MCF 10A (cell line): Measurements from ENCODE around the gene PCDHGA3. TPM values are rescaled to one million over a fixed set of nuclear protein-coding genes. Genes with fewer than 3 reads are reported as not detected.
"Not testable (repeated sequence)": the region's sequence is repeated elsewhere in the genome, so short reads cannot be mapped to it uniquely, and the experiment has no call there.

ENCODE experiments used
- BruUV-seq: library from RNA; stranded (reverse); fragments of 400-500 nt; replicated peaks from 2 replicates; lab custom pipeline; 2021; lab: Mats Ljungman, UMichigan
- CTCF ChIA-PET: fragments of 300-600 bp; sonication (Branson Sonifier 250); formaldehyde crosslinking; extraction: SDS; loops from one replicate; lab custom pipeline; 2021; ENCODE audit warnings: antibody characterized with exemption, inconsistent platforms; lab: Yijun Ruan, JAX
- POLR2A ChIA-PET: fragments of 300-600, 350-650 bp; sonication (Branson Sonifier 250); formaldehyde crosslinking; extraction: SDS; loops from one replicate; lab custom pipeline; 2020; ENCODE audit warnings: antibody characterized with exemption, inconsistent platforms; lab: Yijun Ruan, JAX
- DNase-seq: peaks from one replicate; pipeline ENCODE4 v3.0.0-alpha.2; 2018; ENCODE audit not compliant: unreplicated experiment
- H3K27ac Mint-ChIP-seq: one replicate; pipeline ENCODE4 v1.8.0; 2022; ENCODE audit warnings: mild to moderate bottlenecking, low read depth, mixed read lengths; ENCODE audit not compliant: unreplicated experiment
- H3K27me3 Mint-ChIP-seq: one replicate; pipeline ENCODE4 v1.8.0; 2022; ENCODE audit warnings: mixed read lengths; ENCODE audit not compliant: insufficient read depth, unreplicated experiment
- H3K36me3 Mint-ChIP-seq: one replicate; pipeline ENCODE4 v1.8.0; 2022; ENCODE audit warnings: mild to moderate bottlenecking, moderate library complexity, mixed read lengths; ENCODE audit not compliant: insufficient read depth, unreplicated experiment
- H3K4me1 Mint-ChIP-seq: one replicate; pipeline ENCODE4 v1.8.0; 2022; ENCODE audit warnings: mixed read lengths; ENCODE audit not compliant: insufficient read depth, unreplicated experiment
- H3K4me3 Mint-ChIP-seq: one replicate; pipeline ENCODE4 v1.8.0; 2022; ENCODE audit warnings: mild to moderate bottlenecking, moderate library complexity, mixed read lengths; ENCODE audit not compliant: unreplicated experiment
- H3K9me3 Mint-ChIP-seq: one replicate; pipeline ENCODE4 v1.8.0; 2022; ENCODE audit warnings: mixed read lengths; ENCODE audit not compliant: unreplicated experiment
- intact Hi-C: fragments of 100-400 bp; cut with micrococcal nuclease; formaldehyde crosslinking; loops from 2 replicates; pipeline ENCODE4 v1.14.1; 2022
- total RNA-seq: library from RNA; stranded (reverse); gene quantifications from 2 replicates; pipeline ENCODE4 v1.2.3, GENCODE V29; 2022
- TF ChIP-seq, protein P1 (sequence below): fragments of 200-600 bp; IDR thresholded peaks from one replicate; pipeline ENCODE4 v1.8.0; 2022; ENCODE audit warnings: antibody characterized with exemption, mild to moderate bottlenecking; ENCODE audit not compliant: unreplicated experiment

The PCDHGA3 gene
- total RNA-seq, 1 experiment from 2014 or later = 0.07 TPM

DNA sequence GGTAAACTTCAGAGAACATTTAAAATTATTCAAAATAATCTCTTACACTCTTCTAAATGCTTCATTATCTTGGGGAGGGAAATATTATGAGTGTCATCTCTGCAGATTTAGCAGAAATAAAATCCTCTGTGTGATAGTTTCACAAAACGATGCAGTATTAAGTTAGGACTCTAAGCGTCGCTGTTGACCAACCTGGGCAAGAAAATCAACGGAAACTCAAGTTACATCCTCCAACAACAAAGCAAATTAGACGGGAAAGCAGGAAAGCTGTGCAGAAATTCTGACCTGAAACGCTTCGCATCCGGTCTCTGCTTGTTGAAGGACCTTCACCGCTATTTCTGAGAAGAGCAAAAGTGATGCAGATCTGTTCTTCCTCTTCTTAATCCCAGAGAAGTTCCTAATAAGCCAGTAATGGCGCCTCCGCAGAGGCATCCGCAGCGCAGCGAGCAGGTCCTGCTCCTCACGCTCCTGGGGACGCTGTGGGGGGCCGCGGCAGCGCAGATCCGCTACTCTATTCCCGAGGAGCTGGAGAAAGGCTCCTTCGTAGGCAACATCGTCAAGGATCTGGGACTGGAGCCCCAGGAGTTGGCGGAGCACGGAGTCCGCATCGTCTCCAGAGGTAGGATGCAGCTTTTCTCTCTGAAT is 30.2 kb downstream of the PCDHGA3 start, which contains the start of gene PCDHGA6:
PCDHGA6 (plus strand) TSS at position 219 of the 645 bp plus-strand sequence; CDS start at position 412, 193 bp downstream.
- peaks cover 21% of the 10 kb centered on the region for H3K9me3 Mint-ChIP-seq
- no peaks in the 10 kb centered on the region for H3K4me1 Mint-ChIP-seq
- CTCF ChIA-PET = interaction anchor here (0.7 to 2.0 kb wide), 5 partner anchors 151 to 199 kb away, joined by 3 to 6 read pairs (median 4); no protein-coding TSS in a partner anchor
- H3K27me3 Mint-ChIP-seq = no peaks in the 10 kb centered on the region
- H3K36me3 Mint-ChIP-seq = no peaks in the 10 kb centered on the region
- no peak within 1 kb of the TSS for H3K27ac Mint-ChIP-seq
- intact Hi-C loops = no loop called here
- peak; percentile 17 for DNase-seq
- no TSS peak for BruUV-seq
- no peak within 1 kb of the TSS for H3K4me3 Mint-ChIP-seq
- TF ChIP-seq, protein P1, sequence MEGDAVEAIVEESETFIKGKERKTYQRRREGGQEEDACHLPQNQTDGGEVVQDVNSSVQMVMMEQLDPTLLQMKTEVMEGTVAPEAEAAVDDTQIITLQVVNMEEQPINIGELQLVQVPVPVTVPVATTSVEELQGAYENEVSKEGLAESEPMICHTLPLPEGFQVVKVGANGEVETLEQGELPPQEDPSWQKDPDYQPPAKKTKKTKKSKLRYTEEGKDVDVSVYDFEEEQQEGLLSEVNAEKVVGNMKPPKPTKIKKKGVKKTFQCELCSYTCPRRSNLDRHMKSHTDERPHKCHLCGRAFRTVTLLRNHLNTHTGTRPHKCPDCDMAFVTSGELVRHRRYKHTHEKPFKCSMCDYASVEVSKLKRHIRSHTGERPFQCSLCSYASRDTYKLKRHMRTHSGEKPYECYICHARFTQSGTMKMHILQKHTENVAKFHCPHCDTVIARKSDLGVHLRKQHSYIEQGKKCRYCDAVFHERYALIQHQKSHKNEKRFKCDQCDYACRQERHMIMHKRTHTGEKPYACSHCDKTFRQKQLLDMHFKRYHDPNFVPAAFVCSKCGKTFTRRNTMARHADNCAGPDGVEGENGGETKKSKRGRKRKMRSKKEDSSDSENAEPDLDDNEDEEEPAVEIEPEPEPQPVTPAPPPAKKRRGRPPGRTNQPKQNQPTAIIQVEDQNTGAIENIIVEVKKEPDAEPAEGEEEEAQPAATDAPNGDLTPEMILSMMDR = peak; percentile 27
- POLR2A ChIA-PET = no interaction called here

GRCh38 chr5:141374627-141375026 is 31.0 kb downstream of the PCDHGA3 start:
- no peak for DNase-seq
- peaks cover 21% of the 10 kb centered on the region for H3K9me3 Mint-ChIP-seq
- intact Hi-C loops = no loop called here
- ChIA-PET POLR2A (no interaction called here), CTCF (interaction anchor here (0.8 to 2.0 kb wide), 5 partner anchors 135 to 198 kb away, joined by 3 to 6 read pairs (median 3); no protein-coding TSS in a partner anchor)
- no peaks in the 10 kb centered on the region for H3K4me1 Mint-ChIP-seq
- H3K36me3 Mint-ChIP-seq = no peaks in the 10 kb centered on the region
- H3K27ac Mint-ChIP-seq = no peak overlapping the region
- no peaks in the 10 kb centered on the region for H3K27me3 Mint-ChIP-seq
- BruUV-seq = no TSS peak
- H3K4me3 Mint-ChIP-seq = no peak overlapping the region
- TF ChIP-seq, protein P1 = no peak

GRCh38 chr5:141375444-141376155 is 32.0 kb downstream of the PCDHGA3 start:
- POLR2A ChIA-PET, H3K27ac Mint-ChIP-seq, BruUV-seq, intact Hi-C loops, H3K4me1 Mint-ChIP-seq, H3K36me3 Mint-ChIP-seq, DNase-seq, H3K27me3 Mint-ChIP-seq, H3K4me3 Mint-ChIP-seq: not testable (repeated sequence)
- H3K9me3 Mint-ChIP-seq = peaks cover 18% of the 10 kb centered on the region
- CTCF ChIA-PET = interaction anchor here (0.6 to 2.0 kb wide), 4 partner anchors 134 to 192 kb away, joined by 3 to 6 read pairs (median 4); no protein-coding TSS in a partner anchor

- BruUV-seq = TSS peak; percentile 39
- Mint-ChIP-seq H3K36me3 (peaks cover 4% of the 10 kb centered on the region), H3K9me3 (no peaks in the 10 kb centered on the region), H3K27ac (no peak within 1 kb of the TSS), H3K27me3 (no peaks in the 10 kb centered on the region), H3K4me3 (peak within 1 kb of the TSS; percentile 64), H3K4me1 (no peaks in the 10 kb centered on the region)
- intact Hi-C loops = no loop called here
- ChIA-PET CTCF (interaction anchor here (0.6 to 1.9 kb wide), 22 partner anchors 9 to 234 kb away, joined by 3 to 12 read pairs (median 4); partner anchors contain the start of genes PCDHB11, PCDHGA8, PCDHGC3 and TAF7), POLR2A (interaction anchor here (1.0 to 1.2 kb wide), 3 partner anchors 62 to 178 kb away, joined by 3 to 4 read pairs (median 4); partner anchors contain the start of gene TAF7)
- no peak for DNase-seq
- TF ChIP-seq, protein P1 = peak; percentile 18
Measured at GRCh38 chr5:141382469-141383294, 39.1 kb downstream of the PCDHGA3 start, which contains the start of gene PCDHGA7. Gene PCDHGA7 (plus strand): TSS chr5:141382742. CDS start chr5:141382900, 158 bp downstream.
